Measurements from ENCODE around the gene EDC4.

Gene EDC4

DNA sequence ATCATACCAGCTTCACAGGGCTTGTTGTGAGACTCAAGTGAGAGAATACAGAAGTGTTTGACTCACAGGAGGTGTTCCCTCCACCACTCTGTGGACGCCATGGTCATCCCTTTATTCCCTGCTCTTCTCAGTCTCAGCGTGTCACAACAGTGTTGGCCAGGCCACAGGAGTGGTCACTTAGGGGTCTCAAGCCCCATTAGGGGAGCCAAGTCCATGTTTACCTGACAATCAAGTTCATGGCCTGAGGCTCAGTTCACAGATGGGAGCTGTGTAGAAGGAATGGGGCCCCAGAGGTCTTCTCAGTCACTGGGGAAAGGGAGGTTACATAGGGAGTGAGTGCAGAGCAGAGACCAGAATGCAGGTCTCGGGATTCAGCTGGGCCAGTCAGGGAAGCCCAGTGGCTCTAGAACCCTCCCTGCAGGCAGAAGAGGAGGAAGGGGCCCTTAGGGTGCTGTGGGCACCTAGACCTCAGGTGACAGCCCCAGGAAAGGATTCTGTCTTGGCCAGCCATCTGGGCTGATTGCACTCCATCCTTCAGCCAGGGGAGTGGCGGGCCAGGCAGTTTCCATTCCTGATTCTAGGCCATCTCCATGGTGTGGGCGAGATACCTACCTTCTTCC, 15.8 kb upstream of the EDC4 start:
- Histone ChIP-seq H3K9me3 (ENCODE audit: control insufficient read depth, low read length) (no peaks in the 10 kb centered on the region), H3K4me2 (ENCODE audit: low read length) (no peak overlapping the region), H3K79me2 (peaks cover 68% of the 10 kb centered on the region), H3K36me3 (ENCODE audit: control insufficient read depth, insufficient read depth, low read length) (no peaks in the 10 kb centered on the region), H3K27me3 (ENCODE audit: control insufficient read depth, insufficient read depth, low read length) (no peaks in the 10 kb centered on the region), H3K4me3 (ENCODE audit: low read depth, low read length) (no peak overlapping the region), H3K9ac (no peak overlapping the region), H3K4me1 (peaks cover 14% of the 10 kb centered on the region), H2AFZ (no peak overlapping the region), H3K27ac (no peak overlapping the region)
- TF ChIP-seq, protein P1, sequence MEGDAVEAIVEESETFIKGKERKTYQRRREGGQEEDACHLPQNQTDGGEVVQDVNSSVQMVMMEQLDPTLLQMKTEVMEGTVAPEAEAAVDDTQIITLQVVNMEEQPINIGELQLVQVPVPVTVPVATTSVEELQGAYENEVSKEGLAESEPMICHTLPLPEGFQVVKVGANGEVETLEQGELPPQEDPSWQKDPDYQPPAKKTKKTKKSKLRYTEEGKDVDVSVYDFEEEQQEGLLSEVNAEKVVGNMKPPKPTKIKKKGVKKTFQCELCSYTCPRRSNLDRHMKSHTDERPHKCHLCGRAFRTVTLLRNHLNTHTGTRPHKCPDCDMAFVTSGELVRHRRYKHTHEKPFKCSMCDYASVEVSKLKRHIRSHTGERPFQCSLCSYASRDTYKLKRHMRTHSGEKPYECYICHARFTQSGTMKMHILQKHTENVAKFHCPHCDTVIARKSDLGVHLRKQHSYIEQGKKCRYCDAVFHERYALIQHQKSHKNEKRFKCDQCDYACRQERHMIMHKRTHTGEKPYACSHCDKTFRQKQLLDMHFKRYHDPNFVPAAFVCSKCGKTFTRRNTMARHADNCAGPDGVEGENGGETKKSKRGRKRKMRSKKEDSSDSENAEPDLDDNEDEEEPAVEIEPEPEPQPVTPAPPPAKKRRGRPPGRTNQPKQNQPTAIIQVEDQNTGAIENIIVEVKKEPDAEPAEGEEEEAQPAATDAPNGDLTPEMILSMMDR (IDR thresholded peaks at IDR 0.05) = no peak

DNA sequence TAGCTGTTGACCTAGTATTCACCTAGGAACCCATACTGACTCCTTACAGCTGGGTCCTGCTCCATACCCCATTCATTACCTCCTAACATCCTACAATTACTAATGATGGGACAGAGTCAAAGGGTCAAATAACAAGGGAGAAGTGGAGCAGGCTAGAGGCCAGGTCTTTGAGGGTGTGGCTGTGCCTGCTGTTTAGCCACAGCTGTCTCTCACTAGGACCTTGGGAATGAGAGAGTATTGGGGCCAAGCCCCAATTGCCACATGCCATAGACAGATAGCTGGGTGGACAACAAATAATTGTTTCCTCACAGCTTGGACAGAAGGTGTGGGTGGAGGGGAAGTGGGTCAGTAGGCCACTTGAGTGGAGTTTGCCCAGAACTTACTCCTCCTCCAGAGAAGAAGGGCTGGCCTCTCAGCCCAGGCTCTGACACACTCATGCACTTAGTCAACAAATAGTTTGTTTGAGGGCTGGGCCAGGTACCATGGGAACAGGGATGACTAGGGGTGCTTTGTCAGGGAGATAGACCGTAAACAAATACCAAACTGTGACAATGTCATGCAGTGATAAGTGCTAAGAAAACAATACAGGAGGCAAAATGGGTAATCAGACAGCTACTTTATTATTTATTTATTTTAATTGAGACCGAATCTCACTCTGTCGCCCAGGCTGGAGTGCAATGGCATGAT, 15.2 kb upstream of the EDC4 start:
- Histone ChIP-seq H3K4me2 (ENCODE audit: low read length) (no peak overlapping the region), H3K4me1 (peaks cover 14% of the 10 kb centered on the region), H3K4me3 (ENCODE audit: low read depth, low read length) (no peak overlapping the region), H3K27ac (peak overlapping the region; percentile 62), H3K79me2 (peaks cover 69% of the 10 kb centered on the region), H3K27me3 (ENCODE audit: control insufficient read depth, insufficient read depth, low read length) (no peaks in the 10 kb centered on the region), H3K9ac (no peak overlapping the region), H2AFZ (no peak overlapping the region), H3K36me3 (ENCODE audit: control insufficient read depth, insufficient read depth, low read length) (no peaks in the 10 kb centered on the region), H3K9me3 (ENCODE audit: control insufficient read depth, low read length) (no peaks in the 10 kb centered on the region)
- TF ChIP-seq, protein P1 (IDR thresholded peaks at IDR 0.05) = no peak

DNA sequence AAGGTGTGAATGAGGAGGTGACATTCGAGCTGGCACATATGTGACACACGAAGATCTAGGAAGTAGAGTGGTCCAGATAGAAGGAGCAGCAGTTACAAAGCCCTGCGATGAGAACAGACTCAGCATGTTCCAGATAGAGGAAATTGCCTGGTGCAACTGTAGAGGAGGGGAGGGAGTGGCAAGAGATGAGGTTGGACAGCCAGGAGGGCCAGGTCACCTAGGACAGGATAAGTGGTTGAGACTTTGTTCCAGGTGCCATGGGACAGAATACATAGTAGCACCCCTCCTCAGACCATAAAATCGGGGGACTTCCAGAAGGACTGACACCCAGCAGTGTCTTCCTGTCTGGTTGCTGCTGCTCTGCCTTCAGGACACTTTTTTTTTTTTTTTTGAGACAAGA, 14.4 kb upstream of the EDC4 start:
- H3K27ac ChIP-seq = peak overlapping the region; percentile 62
- H3K4me1 ChIP-seq = peaks cover 14% of the 10 kb centered on the region

DNA sequence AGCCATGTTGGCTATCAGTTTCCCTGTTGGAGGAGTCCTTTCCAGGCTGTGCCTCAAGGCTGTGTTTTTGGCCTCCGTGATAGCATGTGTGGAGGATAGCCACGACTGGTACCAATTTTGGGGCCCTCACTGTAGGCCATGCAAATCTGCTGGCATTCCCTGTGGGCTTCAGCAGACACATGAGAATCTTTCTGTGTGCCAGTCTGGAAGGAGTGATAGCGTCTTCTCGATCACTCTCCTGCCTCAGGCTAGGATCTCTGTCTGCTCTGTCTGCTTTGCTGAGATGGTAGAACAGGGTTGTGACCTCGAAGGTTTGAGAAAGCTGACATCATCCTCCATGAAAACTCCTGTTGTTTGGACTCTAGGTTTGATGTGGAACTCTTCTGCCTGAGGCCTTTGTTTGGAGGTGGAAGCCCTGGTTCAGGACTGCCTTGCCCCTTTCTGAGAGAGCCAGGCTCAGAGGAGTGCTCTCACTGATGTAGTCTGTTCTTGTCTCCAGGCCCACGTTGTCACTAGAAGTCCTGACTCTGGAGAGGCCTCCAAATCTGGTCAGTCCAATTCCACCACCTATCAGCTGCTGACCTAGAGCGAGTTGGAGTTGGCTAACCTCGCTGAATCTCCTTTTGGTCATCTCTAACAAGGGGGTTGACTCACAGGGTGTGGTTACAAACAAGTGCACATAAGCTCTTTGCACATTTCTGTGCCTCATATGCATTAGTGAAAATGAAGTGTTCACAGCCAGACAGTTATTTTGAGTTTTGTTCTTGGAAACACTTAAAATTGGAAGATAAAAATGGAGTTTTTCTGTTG, 12.1 kb upstream of the EDC4 start:
- Histone ChIP-seq H3K4me3 (ENCODE audit: low read depth, low read length) (no peak overlapping the region), H3K9ac (no peak overlapping the region), H3K79me2 (peaks cover 42% of the 10 kb centered on the region), H3K4me2 (ENCODE audit: low read length) (no peak overlapping the region), H3K36me3 (ENCODE audit: control insufficient read depth, insufficient read depth, low read length) (no peaks in the 10 kb centered on the region), H3K9me3 (ENCODE audit: control insufficient read depth, low read length) (no peaks in the 10 kb centered on the region), H3K4me1 (peaks cover 9% of the 10 kb centered on the region), H2AFZ (no peak overlapping the region), H3K27me3 (ENCODE audit: control insufficient read depth, insufficient read depth, low read length) (no peaks in the 10 kb centered on the region), H3K27ac (no peak overlapping the region)
- TF ChIP-seq, protein P1 (IDR thresholded peaks at IDR 0.05) = no peak

More for the DNA sequence above, 14.4 kb upstream of the EDC4 start:
- peaks cover 63% of the 10 kb centered on the region for H3K79me2 ChIP-seq
- no peak overlapping the region for H3K4me2 ChIP-seq (ENCODE audit: low read length)
- no peak overlapping the region for H3K9ac ChIP-seq
- no peak overlapping the region for H3K4me3 ChIP-seq (ENCODE audit: low read depth, low read length)
- H2AFZ ChIP-seq = no peak overlapping the region
- TF ChIP-seq, protein P1 (IDR thresholded peaks at IDR 0.05) = no peak
- H3K27me3 ChIP-seq (ENCODE audit: control insufficient read depth, insufficient read depth, low read length) = no peaks in the 10 kb centered on the region
- H3K36me3 ChIP-seq (ENCODE audit: control insufficient read depth, insufficient read depth, low read length) = no peaks in the 10 kb centered on the region
- no peaks in the 10 kb centered on the region for H3K9me3 ChIP-seq (ENCODE audit: control insufficient read depth, low read length)
